ENCODE results near the gene CACUL1.

DNA sequence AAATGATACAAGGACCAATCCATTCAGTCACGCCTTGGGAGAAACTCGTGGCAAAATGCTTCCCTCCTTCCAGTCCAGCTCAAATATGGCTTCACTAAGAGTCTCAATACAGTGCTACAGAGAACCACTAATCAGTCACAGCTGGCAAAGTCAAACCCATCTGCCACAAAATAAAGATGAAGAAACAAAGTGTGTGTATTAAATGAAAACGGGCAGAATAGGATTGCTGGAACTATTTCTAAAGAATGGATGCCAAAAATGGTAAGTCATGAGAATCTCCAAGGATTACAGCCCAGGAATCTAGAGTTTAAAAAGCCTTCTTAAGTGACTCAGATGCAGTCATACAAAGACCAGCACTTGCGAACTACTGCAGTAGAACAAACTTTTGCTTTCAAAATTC lies 61.9 kb downstream of the CACUL1 start:
- TF ChIP-seq CTCF (IDR thresholded peaks at IDR 0.05) (no peak), POLR2A (IDR thresholded peaks at IDR 0.05) (no peak), EP300 (IDR thresholded peaks at IDR 0.05) (no peak)
